ENCODE results near the gene OR10G8.
A peak's percentile ranks its signal among the peaks of the same experiment; 100 is the strongest.
"Not testable (repeated sequence)": the region's sequence is repeated elsewhere in the genome, so short reads cannot be mapped to it uniquely, and the experiment has no call there.

The OR10G8 gene, protein sequence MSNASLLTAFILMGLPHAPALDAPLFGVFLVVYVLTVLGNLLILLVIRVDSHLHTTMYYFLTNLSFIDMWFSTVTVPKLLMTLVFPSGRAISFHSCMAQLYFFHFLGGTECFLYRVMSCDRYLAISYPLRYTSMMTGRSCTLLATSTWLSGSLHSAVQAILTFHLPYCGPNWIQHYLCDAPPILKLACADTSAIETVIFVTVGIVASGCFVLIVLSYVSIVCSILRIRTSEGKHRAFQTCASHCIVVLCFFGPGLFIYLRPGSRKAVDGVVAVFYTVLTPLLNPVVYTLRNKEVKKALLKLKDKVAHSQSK

GRCh38 chr11:124026498-124026897 lies at the start of gene OR10G8:
Gene OR10G8, plus strand, starts transcription at chr11:124026798. Its CDS starts 2,825 bp downstream, at chr11:124029623.
- DNase-seq (ENCODE audit: low read depth), result no peak

DNA sequence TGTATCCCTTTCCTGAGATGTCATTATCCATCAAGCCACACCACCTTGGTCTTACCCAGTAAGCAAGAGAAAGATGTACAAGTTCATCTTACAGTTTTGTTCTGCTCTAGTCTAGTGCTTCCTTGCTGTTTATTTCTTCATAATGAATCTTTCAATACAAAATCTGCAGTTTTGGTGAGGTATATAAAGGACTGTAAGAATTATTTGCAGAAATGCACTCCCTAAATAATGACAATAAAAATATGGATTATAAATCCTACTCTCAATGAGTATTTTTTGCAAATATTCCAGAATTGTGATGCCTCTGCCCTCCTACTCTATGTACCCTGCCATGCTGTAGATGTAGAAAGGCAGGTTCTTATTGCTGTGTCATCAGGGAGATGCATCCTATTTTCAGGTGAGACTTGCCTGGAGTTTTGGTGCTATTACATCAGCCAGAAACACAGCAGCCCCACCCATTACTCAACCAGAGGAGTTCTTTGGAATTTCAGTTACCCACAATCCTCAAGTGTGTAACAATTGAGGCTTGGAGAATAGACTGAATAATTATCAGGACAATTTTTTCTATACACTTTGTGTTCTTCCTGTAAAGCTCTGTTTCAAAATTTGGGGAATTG lies 48.8 kb upstream of the OR10G8 start, which contains the start of gene OR10S1:
Gene OR10S1 (minus strand): TSS at position 51 of the 617 bp plus-strand sequence. CDS start 117 bp downstream, outside the sequence.
- no peak for DNase-seq (ENCODE audit: low read depth)

DNA sequence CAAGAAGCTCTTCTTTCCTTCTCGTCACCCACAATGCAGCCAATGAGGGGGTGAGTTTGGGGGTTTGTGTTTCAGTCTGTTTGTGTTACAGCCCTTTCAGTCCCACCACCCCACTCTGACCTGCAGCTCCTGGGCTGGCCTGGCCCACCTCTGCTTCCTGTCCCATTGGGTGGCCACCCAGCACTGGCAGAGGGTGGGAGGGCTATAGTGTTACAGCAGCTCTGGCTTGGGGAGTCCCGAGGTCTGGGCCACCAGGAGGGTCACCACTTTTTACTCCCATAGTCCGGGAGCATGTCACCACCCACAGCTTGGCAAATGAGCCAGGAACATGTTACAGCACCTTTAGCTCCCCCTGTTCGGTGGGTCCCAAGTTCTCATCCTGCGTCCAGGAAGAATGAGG lies 47.3 kb upstream of the OR10G8 start:
- DNase-seq (ENCODE audit: low read depth), result no peak

GRCh38 chr11:123995119-123995518 lies 31.5 kb upstream of the OR10G8 start, which contains the start of gene OR10G6:
Gene OR10G6, minus strand, starts transcription at chr11:123995161. Its CDS starts 0 bp downstream, at chr11:123995161.
- no peak for DNase-seq (ENCODE audit: low read depth)

DNA sequence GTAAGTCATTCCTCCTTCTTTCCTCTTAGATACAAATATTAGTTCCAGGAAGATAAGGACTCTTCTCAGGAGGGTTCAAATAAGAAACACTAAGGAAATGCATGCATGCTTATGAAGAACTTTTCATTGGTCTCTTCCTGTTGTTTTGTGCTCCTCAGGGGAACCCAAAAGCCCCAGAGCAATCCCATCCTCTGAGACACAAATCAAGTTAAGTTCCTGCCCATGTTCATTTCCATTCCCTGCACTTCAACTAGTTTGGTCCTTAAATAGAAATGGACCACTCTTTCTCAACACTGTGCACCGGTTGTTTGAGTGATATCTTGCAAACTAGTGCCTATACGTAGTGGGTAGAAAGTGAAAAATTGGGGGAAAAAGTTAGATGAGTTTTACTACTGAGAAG lies 13.9 kb upstream of the OR10G8 start, which contains the start of gene OR10G4:
Gene OR10G4 (plus strand): TSS at position 301 of the 400 bp plus-strand sequence. CDS start 2,578 bp downstream, outside the sequence.
- no peak for DNase-seq (ENCODE audit: low read depth)

DNA sequence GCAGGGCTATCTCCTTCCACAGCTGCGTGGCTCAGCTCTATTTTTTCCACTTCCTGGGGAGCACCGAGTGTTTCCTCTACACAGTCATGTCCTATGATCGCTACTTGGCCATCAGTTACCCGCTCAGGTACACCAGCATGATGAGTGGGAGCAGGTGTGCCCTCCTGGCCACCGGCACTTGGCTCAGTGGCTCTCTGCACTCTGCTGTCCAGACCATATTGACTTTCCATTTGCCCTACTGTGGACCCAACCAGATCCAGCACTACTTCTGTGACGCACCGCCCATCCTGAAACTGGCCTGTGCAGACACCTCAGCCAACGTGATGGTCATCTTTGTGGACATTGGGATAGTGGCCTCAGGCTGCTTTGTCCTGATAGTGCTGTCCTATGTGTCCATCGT lies 10.8 kb upstream of the OR10G8 start:
- not testable (repeated sequence) for DNase-seq (ENCODE audit: low read depth)

GRCh38 chr11:124036666-124037065 lies 10.1 kb downstream of the OR10G8 start:
- no peak for DNase-seq (ENCODE audit: low read depth)

DNA sequence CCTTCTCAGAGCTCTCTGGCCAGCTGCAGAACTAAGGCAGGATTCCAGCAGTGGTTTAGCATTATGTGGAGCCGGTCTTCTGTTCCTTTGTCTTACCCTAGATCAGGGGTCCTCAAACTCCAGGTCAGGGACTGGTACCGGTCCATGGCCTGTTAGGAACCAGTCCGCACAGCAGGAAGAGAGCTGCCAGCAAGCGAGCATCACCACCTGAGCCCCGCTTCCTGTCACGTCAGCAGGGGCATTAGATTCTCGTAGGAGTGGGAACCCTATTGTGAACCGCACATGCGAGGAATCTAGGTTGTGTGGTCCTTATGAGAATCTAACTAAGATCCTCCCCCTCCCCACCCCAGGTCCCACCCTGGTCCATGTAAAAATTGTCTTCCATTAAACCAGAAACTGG lies 13.0 kb downstream of the OR10G8 start:
- DNase-seq (ENCODE audit: low read depth), result no peak

GRCh38 chr11:124041254-124041653 lies 14.7 kb downstream of the OR10G8 start, which contains the start of gene OR10G7:
Gene OR10G7, minus strand, starts transcription at chr11:124041325. Its CDS starts 2,324 bp downstream, at chr11:124039001.
- no peak for DNase-seq (ENCODE audit: low read depth)

- DNase-seq (ENCODE audit: low read depth), result no peak
Measured at GRCh38 chr11:124043420-124043819, 16.8 kb downstream of the OR10G8 start.

DNA sequence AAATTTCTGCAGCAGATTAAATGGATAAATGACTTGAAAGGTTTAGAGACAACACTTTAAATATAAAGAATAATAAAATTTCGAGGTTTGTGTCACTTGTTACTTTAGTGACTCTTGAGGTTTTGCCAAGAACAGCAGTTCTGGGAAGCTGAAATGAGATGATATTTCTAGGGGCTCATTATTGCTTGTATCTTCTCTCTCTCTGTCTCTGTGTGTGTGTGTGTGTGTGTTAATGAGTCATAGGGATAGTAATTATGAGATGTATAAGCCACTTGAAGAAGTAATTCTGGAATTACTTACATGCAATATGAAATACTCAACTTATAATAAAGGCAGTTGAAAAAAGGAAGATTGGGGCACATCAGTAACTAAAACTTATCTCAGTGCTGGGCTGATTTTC lies 24.1 kb downstream of the OR10G8 start:
- DNase-seq (ENCODE audit: low read depth), result no peak

DNA sequence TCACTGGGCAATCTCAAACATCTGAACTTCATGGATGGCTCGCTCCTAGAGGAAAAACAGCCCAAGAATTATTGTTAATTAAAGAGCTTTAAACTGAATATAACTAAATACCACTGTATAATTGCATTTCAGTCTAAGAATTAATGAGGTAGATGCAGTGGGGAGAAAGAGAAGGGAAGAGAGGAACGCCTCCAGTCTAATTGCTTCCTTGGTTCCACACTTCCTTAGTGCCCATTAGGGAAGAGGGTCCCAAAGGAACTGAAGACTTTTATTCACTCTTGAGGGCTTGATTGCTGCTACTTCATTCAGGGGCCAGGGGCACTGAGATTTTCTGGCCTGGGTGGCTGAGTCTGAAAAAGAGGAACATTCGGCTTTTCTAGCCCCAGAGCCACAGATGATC lies 26.4 kb downstream of the OR10G8 start:
- no peak for DNase-seq (ENCODE audit: low read depth)

GRCh38 chr11:124068601-124069110 lies 42.1 kb downstream of the OR10G8 start:
- DNase-seq (ENCODE audit: low read depth), result no peak

DNA sequence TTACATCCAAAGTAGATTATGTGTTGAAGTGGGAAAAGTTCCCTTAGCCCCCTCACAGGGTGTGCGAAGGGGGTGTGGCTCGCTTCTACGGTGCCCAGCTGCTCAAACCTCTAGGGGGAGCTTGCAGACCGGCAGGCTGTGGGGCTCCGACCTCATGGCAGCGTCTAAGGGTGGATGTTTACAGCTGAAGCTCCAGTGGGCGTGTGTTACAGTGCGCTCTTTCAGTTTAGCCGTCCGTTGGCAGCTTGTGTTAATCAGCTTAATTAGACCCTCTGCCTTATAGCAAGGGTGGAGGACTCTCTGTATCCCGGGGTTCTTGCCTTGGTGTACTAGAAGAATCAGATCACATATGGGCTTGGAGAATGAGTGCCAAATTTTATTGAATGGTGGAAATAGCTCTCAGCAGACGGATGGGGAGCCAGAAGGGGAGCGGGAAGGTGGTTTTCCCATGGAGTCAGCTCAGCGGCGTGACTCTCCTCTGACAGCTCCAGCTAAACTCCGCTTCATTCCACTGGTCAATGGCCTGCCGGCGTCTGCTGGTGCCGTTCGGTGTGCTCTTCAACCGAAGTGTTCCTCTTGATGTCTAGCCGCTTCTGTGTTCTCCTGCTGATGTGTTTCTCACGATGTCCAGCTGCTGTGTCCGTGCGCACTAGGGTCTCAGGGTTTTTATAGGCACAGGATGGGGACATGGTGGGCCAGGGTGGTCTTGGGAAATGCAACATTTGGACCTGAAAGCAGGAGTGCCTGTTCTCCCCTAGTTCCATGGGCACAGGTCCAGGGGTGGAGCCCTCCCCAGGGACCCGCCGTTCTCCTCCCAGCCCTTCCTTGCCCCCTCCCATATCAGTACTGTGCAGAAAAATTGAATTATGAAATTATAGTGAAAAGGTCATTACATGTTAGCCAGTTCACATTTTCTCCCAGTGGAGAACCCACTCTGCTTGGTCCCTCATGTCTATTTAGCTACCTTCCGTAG lies 43.1 kb downstream of the OR10G8 start:
- DNase-seq (ENCODE audit: low read depth), result no peak

DNA sequence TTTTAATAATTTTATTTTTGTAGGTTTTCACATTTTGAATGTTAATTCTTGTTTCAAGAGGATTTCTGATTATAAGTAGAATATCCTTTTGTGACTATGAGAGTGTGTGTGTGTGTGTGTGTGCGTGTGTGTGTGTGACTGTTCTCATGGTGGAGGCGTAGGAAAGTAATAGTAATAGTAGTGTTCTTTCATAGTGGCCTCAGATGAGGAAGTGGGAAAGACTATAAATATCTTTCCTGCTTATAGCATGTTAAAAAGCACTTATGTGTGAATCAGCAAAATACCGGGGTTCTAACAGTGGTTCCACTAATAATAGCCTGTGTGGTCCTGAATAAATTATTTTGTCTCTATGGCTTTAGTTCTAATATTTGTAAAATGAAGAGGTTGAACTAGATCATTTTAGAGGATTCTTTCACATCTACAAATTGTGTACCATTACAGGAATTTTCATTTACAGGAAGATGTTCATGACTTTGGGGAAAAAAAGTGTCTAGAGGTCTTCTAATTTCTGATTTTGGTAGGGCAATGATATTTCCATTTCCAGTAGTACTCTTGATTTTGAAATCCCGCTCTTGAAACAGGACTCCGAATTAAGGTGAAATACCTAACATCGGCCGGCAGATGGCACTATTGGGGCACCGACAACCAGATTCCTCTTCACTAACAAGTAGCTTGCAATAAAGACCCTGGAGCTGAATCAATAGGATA lies 44.5 kb downstream of the OR10G8 start:
- DNase-seq (ENCODE audit: low read depth), result peak; percentile 15

DNA sequence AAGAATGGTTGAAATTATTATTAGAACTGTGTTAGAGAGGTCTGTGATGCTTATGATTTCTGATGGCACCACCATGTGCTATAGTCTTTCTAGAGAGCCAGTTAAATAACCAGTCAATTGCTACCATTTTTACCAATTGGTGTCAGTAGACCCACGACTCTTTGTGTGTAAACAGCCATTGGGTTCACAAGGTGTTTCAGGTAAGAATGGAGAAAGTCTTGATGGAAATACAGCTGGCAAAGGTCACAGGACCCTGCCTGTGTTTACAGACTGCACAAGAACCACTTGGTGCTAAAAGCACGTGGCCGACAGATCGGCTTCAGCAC lies 45.0 kb downstream of the OR10G8 start:
- no peak for DNase-seq (ENCODE audit: low read depth)

- DNase-seq (ENCODE audit: low read depth), result no peak
Measured at GRCh38 chr11:124072147-124072546, 45.5 kb downstream of the OR10G8 start.

- DNase-seq (ENCODE audit: low read depth), result no peak
Measured at GRCh38 chr11:124074554-124074953, 48.0 kb downstream of the OR10G8 start.

DNA sequence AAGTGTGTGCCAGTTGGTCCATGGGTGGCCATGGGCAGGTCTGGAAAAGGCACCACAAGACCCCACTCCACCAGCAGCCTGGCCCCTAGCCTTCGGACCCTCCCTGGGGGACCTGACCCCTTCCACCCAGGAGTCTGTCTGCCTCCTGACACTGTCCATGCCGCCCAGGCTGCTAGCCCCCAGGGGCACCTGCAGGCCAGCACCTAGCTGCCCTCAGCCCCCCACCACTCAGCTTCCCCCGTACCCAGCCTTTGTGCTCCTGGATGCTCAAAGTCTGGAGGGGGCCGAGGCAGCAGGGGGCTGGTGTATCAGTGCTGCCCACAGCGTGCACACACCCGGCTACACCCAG lies 48.9 kb downstream of the OR10G8 start:
- DNase-seq (ENCODE audit: low read depth), result no peak

- DNase-seq (ENCODE audit: low read depth), result no peak
Measured at GRCh38 chr11:124075841-124076651, 49.4 kb downstream of the OR10G8 start.

DNA sequence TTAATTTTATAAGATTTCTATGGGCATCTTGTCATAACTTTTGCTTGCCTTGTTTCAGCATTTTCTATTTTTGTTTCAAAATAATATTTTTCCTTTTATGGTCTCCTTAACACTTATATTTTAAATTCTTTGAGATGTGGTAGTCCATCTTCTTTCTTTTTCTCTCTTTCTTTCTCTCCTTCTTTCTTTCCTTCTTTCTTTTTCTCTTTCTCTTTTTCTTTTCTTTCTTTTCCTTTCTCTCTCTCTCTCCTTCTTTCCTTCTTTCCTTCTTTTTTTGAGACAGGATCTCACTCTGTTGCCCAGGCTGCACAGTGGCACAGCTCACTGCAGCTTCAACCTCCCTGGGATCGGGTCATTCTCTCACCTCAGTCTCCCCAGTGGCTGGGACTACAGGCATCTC lies 50.7 kb downstream of the OR10G8 start:
- DNase-seq (ENCODE audit: low read depth), result no peak

Data from T-helper 22 cell (primary cell).